GM23248 (cell line): ENCODE measurements around the gene MMP17.

Source experiments
- EZH2 ChIP-seq: fragments of 200-600 bp; sonication (generic); IDR thresholded peaks from 2 replicates; pipeline ENCODE4 v1.6.1; 2018; ENCODE audit warnings: antibody characterized with exemption, mild to moderate bottlenecking; ENCODE audit not compliant: insufficient read depth, poor library complexity, severe bottlenecking
- EZH2phosphoT487 ChIP-seq: fragments of 200-600 bp; sonication (generic); IDR thresholded peaks from 2 replicates; pipeline ENCODE4 v1.6.1; 2018; ENCODE audit warnings: antibody characterized with exemption, moderate library complexity, mild to moderate bottlenecking, low read depth; ENCODE audit not compliant: insufficient read depth

GRCh38 chr12:131806674-131807073 lies 21.5 kb upstream of the MMP17 start:
- no peak for TF ChIP-seq EZH2
- no peak for TF ChIP-seq EZH2phosphoT487
